ENCODE measurements around the gene ITM2C.

The ITM2C gene

GRCh38 chr2:230908595-230909191 is 44.0 kb downstream of the ITM2C start:
- DNase-seq (ENCODE audit: low read depth): no peak

- DNase-seq (ENCODE audit: low read depth): no peak
These were observed 45.3 kb downstream of the ITM2C start for GRCh38 chr2:230909841-230910545.

GRCh38 chr2:230910546-230911177 is 45.9 kb downstream of the ITM2C start:
- DNase-seq (ENCODE audit: low read depth): no peak

GRCh38 chr2:230912046-230912445 is 47.3 kb downstream of the ITM2C start:
- no peak for DNase-seq (ENCODE audit: low read depth)

GRCh38 chr2:230912724-230913123 is 48.0 kb downstream of the ITM2C start:
- DNase-seq (ENCODE audit: low read depth): no peak

GRCh38 chr2:230913406-230914143 is 48.8 kb downstream of the ITM2C start:
- peak; percentile 26 for DNase-seq (ENCODE audit: low read depth)

- no peak for DNase-seq (ENCODE audit: low read depth)
These were observed 50.1 kb downstream of the ITM2C start for GRCh38 chr2:230914886-230915285.

GRCh38 chr2:230915319-230915718 is 50.6 kb downstream of the ITM2C start:
- no peak for DNase-seq (ENCODE audit: low read depth)

- no peak for DNase-seq (ENCODE audit: low read depth)
These were observed 51.5 kb downstream of the ITM2C start for GRCh38 chr2:230916218-230916617.

GRCh38 chr2:230919240-230919639 is 54.5 kb downstream of the ITM2C start:
- no peak for DNase-seq (ENCODE audit: low read depth)

- no peak for DNase-seq (ENCODE audit: low read depth)
These were observed 54.9 kb downstream of the ITM2C start for GRCh38 chr2:230919681-230920080.

- DNase-seq (ENCODE audit: low read depth): no peak
These were observed 55.4 kb downstream of the ITM2C start for GRCh38 chr2:230920167-230920566.

- DNase-seq (ENCODE audit: low read depth): no peak
These were observed 57.3 kb downstream of the ITM2C start for GRCh38 chr2:230921806-230922595.

- no peak for DNase-seq (ENCODE audit: low read depth)
These were observed 58.4 kb downstream of the ITM2C start for GRCh38 chr2:230922951-230923717.

- DNase-seq (ENCODE audit: low read depth): no peak
These were observed 59.3 kb downstream of the ITM2C start for GRCh38 chr2:230924092-230924469.

GRCh38 chr2:230924470-230925341 is 60.0 kb downstream of the ITM2C start, which contains the start of gene GPR55:
Gene GPR55, minus strand, starts transcription at chr2:230925242. Its CDS starts 14,280 bp downstream, at chr2:230910962.
- DNase-seq (ENCODE audit: low read depth): no peak

GRCh38 chr2:230925443-230925878 is 60.7 kb downstream of the ITM2C start:
- DNase-seq (ENCODE audit: low read depth): no peak

- no peak for DNase-seq (ENCODE audit: low read depth)
These were observed 61.4 kb downstream of the ITM2C start for GRCh38 chr2:230925879-230926765.
